WTC11 (cell line): ENCODE measurements around the gene USP43. TPM values are rescaled to one million over a fixed set of nuclear protein-coding genes. Genes with fewer than 3 reads are reported as not detected.
"Not testable (repeated sequence)": the region's sequence is repeated elsewhere in the genome, so short reads cannot be mapped to it uniquely, and the experiment has no call there.

Experiments used
- ATAC-seq: fragments of 200-7000 bp; cut with Tn5 transposase; 2 replicates; pipeline ENCODE4 v1.10.0; 2021; ENCODE audit warnings: mild to moderate bottlenecking, moderate library complexity
- CTCF ChIA-PET: fragments of 300-600 bp; sonication (Branson Sonifier 250); formaldehyde crosslinking; loops from one replicate; lab custom pipeline; 2021; ENCODE audit warnings: antibody characterized with exemption; lab: Charles Lee
- POLR2A ChIA-PET: fragments of 350-600 bp; sonication (Branson Sonifier 250); formaldehyde crosslinking; loops from one replicate; lab custom pipeline; 2021; ENCODE audit warnings: antibody characterized with exemption; lab: Charles Lee
- DNase-seq: peaks from one replicate; pipeline ENCODE4 v3.0.0; 2021; ENCODE audit warnings: low spot score
- H3K27ac Mint-ChIP-seq: 2 replicates; pipeline ENCODE4 v1.8.0; 2021; ENCODE audit warnings: mixed read lengths
- H3K27me3 Mint-ChIP-seq: 2 replicates; pipeline ENCODE4 v1.8.0; 2021; ENCODE audit warnings: low read depth, mild to moderate bottlenecking, moderate library complexity, mixed read lengths
- H3K36me3 Mint-ChIP-seq: 2 replicates; pipeline ENCODE4 v1.8.0; 2021; ENCODE audit warnings: mixed read lengths
- H3K4me1 Mint-ChIP-seq: 2 replicates; pipeline ENCODE4 v1.8.0; 2022; ENCODE audit warnings: mixed read lengths
- H3K4me3 Mint-ChIP-seq: 2 replicates; pipeline ENCODE4 v1.8.0; 2021; ENCODE audit warnings: mild to moderate bottlenecking, moderate library complexity, mixed read lengths
- H3K9me3 Mint-ChIP-seq: 2 replicates; pipeline ENCODE4 v1.8.0; 2021; ENCODE audit warnings: mixed read lengths
- CREB1 ChIP-seq: sonication (generic); formaldehyde crosslinking; IDR thresholded peaks from 2 replicates; pipeline ENCODE4 v1.8.0; 2023; ENCODE audit warnings: mild to moderate bottlenecking, missing genetic modification reagents
- ELF4 ChIP-seq: sonication (generic); formaldehyde crosslinking; IDR thresholded peaks from 2 replicates; pipeline ENCODE4 v1.8.1; 2022; ENCODE audit warnings: low read depth, mild to moderate bottlenecking, moderate library complexity, missing genetic modification reagents
- KAT7 ChIP-seq: sonication (generic); formaldehyde crosslinking; IDR thresholded peaks from 2 replicates; pipeline ENCODE4 v1.8.1; 2023; ENCODE audit warnings: missing genetic modification reagents, mild to moderate bottlenecking, borderline replicate concordance
- NFATC4 ChIP-seq: fragments of 250-450 bp; sonication (Bioruptor Pico); IDR thresholded peaks from 2 replicates; pipeline ENCODE4 v1.9.0; 2021; ENCODE audit warnings: mild to moderate bottlenecking
- NFYB ChIP-seq: sonication (generic); formaldehyde crosslinking; conservative IDR thresholded peaks from 2 replicates; pipeline ENCODE4 v1.8.0; 2022; ENCODE audit warnings: low read depth, missing genetic modification reagents
- NR1H2 ChIP-seq: sonication (generic); formaldehyde crosslinking; IDR thresholded peaks from 2 replicates; pipeline ENCODE4 v1.9.0; 2021; ENCODE audit warnings: mild to moderate bottlenecking, moderate library complexity, missing genetic modification reagents
- RELA ChIP-seq: sonication (generic); formaldehyde crosslinking; IDR thresholded peaks from 2 replicates; pipeline ENCODE4 v1.8.1; 2022; ENCODE audit warnings: missing genetic modification reagents, mild to moderate bottlenecking, borderline replicate concordance
- SMAD4 ChIP-seq: sonication (generic); formaldehyde crosslinking; IDR thresholded peaks from 2 replicates; pipeline ENCODE4 v1.8.0; 2022; ENCODE audit warnings: mild to moderate bottlenecking, missing genetic modification reagents
- SOX15 ChIP-seq: fragments of 250-450 bp; sonication (Bioruptor Pico); IDR thresholded peaks from 2 replicates; pipeline ENCODE4 v1.9.0; 2021; ENCODE audit warnings: mild to moderate bottlenecking
- TEAD4 ChIP-seq: sonication (generic); formaldehyde crosslinking; IDR thresholded peaks from 2 replicates; pipeline ENCODE4 v1.8.0; 2022; ENCODE audit warnings: mild to moderate bottlenecking, missing genetic modification reagents
- ZNF425 ChIP-seq: fragments of 250-450 bp; sonication (Bioruptor Pico); conservative IDR thresholded peaks from 2 replicates; pipeline ENCODE4 v1.9.0; 2021; ENCODE audit warnings: mild to moderate bottlenecking
- ZNF512 ChIP-seq: sonication (generic); formaldehyde crosslinking; IDR thresholded peaks from 2 replicates; pipeline ENCODE4 v1.8.1; 2022; ENCODE audit warnings: missing genetic modification reagents, borderline replicate concordance
- ZNF532 ChIP-seq: fragments of 250-450 bp; sonication (Bioruptor Pico); IDR thresholded peaks from 2 replicates; pipeline ENCODE4 v1.9.0; 2021; ENCODE audit warnings: mild to moderate bottlenecking, borderline replicate concordance
- ZSCAN18 ChIP-seq: fragments of 250-450 bp; sonication (Bioruptor Pico); IDR thresholded peaks from 2 replicates; pipeline ENCODE4 v2.1.2; 2022; ENCODE audit warnings: mild to moderate bottlenecking, moderate library complexity
- total RNA-seq: library from RNA; stranded (reverse); gene quantifications from 3 replicates; pipeline ENCODE4 v1.2.3, GENCODE V29; 2021
- TF ChIP-seq, protein P1 (sequence below): fragments of 200-600 bp; IDR thresholded peaks from 2 replicates; pipeline ENCODE4 v1.8.0; 2022; ENCODE audit warnings: antibody characterized with exemption

The USP43 gene
- total RNA-seq, 1 experiment from 2014 or later = 8.6 TPM

GRCh38 chr17:9598661-9599060 is 46.7 kb upstream of the USP43 start (continued):
- TF ChIP-seq SMAD4 (CRISPR knock-in tag) = no peak
- TF ChIP-seq, all 79 proteins: peak for 0

GRCh38 chr17:9604583-9604982 is 40.7 kb upstream of the USP43 start:
- POLR2A ChIA-PET, H3K4me3 Mint-ChIP-seq, CTCF ChIA-PET, DNase-seq, H3K27me3 Mint-ChIP-seq, ATAC-seq, H3K27ac Mint-ChIP-seq, H3K4me1 Mint-ChIP-seq, H3K9me3 Mint-ChIP-seq, H3K36me3 Mint-ChIP-seq: not testable (repeated sequence)

DNA sequence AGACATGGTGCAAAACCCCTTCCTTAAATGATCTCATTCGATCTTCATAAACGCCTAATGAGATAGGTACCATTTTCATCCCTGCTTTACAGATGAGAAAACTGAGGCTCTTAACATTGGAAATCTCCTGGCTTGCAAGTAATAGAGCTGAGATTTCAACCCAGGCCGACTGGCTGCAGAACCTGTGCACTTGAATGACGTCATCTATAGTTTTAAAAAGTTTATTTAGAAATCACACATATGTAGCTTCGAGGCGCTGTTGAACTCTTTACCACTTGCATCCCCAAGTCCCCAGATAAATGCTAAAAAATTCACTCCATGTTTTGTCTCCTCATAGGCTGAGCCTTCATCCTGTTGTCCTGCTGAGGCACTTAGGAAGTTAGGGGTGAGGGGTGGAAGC is 38.9 kb upstream of the USP43 start:
- H3K9me3 Mint-ChIP-seq = peaks cover 10% of the 10 kb centered on the region; the same call in 1 of the 2 replicates
- no peak for TF ChIP-seq NFATC4 (CRISPR knock-in tag)
- H3K27ac Mint-ChIP-seq = no peak overlapping the region
- POLR2A ChIA-PET = no interaction called here
- ATAC-seq (no peak), DNase-seq (no peak)
- H3K4me1 Mint-ChIP-seq = no peaks in the 10 kb centered on the region
- no peaks in the 10 kb centered on the region for H3K27me3 Mint-ChIP-seq
- no peaks in the 10 kb centered on the region for H3K36me3 Mint-ChIP-seq
- CTCF ChIA-PET = interaction anchor here (0.9 kb wide), 1 partner anchor 29 kb away, joined by 5 read pairs; no protein-coding TSS in a partner anchor
- H3K4me3 Mint-ChIP-seq = no peak overlapping the region

- H3K4me1 Mint-ChIP-seq, H3K4me3 Mint-ChIP-seq, H3K27ac Mint-ChIP-seq, DNase-seq, H3K27me3 Mint-ChIP-seq, H3K9me3 Mint-ChIP-seq, ATAC-seq, H3K36me3 Mint-ChIP-seq, POLR2A ChIA-PET: not testable (repeated sequence)
- CTCF ChIA-PET = interaction anchor here (0.9 kb wide), 1 partner anchor 30 kb away, joined by 5 read pairs; no protein-coding TSS in a partner anchor
These were observed 38.3 kb upstream of the USP43 start for GRCh38 chr17:9607058-9607457.

DNA sequence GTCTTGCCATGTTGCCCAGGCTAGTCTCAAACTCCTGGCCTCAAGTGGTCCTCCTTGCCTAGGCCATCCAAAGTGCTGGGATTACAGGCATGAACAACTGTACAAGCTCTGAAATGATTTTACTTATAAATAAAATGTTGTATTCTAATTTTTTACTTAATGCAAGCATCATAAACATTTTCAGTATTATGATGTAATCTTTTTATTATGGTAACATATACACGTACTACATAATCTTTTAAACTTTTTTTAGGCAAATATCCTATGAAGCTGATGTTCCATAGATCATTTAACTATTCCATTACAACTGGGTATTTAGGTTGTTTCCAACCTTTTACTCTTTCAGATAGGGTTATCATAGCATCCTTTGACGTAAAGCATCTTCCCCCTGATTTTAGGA is 33.8 kb upstream of the USP43 start:
- DNase-seq (no peak), ATAC-seq (no peak)
- Mint-ChIP-seq H3K36me3 (no peaks in the 10 kb centered on the region), H3K27ac (no peak overlapping the region), H3K4me3 (no peak overlapping the region), H3K27me3 (peaks cover 3% of the 10 kb centered on the region; the same call in 1 of the 2 replicates), H3K9me3 (0 out of 2 replicates have a peak, but pooled peaks cover 4% of the 10 kb centered on the region), H3K4me1 (no peaks in the 10 kb centered on the region)
- CTCF ChIA-PET = no interaction called here
- POLR2A ChIA-PET = no interaction called here
- TF ChIP-seq CREB1 (CRISPR knock-in tag) (no peak), ELF4 (CRISPR knock-in tag) (no peak), RELA (CRISPR knock-in tag) (no peak), ZNF425 (CRISPR knock-in tag) (no peak), NR1H2 (CRISPR knock-in tag) (no peak), ZSCAN18 (no peak), NFYB (no peak), KAT7 (no peak), ZNF532 (no peak), ZNF512 (no peak), TEAD4 (CRISPR knock-in tag) (no peak), SOX15 (CRISPR knock-in tag) (no peak)
- TF ChIP-seq, protein P1, sequence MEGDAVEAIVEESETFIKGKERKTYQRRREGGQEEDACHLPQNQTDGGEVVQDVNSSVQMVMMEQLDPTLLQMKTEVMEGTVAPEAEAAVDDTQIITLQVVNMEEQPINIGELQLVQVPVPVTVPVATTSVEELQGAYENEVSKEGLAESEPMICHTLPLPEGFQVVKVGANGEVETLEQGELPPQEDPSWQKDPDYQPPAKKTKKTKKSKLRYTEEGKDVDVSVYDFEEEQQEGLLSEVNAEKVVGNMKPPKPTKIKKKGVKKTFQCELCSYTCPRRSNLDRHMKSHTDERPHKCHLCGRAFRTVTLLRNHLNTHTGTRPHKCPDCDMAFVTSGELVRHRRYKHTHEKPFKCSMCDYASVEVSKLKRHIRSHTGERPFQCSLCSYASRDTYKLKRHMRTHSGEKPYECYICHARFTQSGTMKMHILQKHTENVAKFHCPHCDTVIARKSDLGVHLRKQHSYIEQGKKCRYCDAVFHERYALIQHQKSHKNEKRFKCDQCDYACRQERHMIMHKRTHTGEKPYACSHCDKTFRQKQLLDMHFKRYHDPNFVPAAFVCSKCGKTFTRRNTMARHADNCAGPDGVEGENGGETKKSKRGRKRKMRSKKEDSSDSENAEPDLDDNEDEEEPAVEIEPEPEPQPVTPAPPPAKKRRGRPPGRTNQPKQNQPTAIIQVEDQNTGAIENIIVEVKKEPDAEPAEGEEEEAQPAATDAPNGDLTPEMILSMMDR = no peak
